GM18907 (cell line): ENCODE data around the gene ELFN1.

Source experiments
- ATAC-seq: cut with Tn5 transposase; IDR thresholded peaks from one replicate; pipeline ENCODE4 v1.9.1; 2021; ENCODE audit warnings: mild to moderate bottlenecking, moderate library complexity; ENCODE audit not compliant: unreplicated experiment

Gene ELFN1

DNA sequence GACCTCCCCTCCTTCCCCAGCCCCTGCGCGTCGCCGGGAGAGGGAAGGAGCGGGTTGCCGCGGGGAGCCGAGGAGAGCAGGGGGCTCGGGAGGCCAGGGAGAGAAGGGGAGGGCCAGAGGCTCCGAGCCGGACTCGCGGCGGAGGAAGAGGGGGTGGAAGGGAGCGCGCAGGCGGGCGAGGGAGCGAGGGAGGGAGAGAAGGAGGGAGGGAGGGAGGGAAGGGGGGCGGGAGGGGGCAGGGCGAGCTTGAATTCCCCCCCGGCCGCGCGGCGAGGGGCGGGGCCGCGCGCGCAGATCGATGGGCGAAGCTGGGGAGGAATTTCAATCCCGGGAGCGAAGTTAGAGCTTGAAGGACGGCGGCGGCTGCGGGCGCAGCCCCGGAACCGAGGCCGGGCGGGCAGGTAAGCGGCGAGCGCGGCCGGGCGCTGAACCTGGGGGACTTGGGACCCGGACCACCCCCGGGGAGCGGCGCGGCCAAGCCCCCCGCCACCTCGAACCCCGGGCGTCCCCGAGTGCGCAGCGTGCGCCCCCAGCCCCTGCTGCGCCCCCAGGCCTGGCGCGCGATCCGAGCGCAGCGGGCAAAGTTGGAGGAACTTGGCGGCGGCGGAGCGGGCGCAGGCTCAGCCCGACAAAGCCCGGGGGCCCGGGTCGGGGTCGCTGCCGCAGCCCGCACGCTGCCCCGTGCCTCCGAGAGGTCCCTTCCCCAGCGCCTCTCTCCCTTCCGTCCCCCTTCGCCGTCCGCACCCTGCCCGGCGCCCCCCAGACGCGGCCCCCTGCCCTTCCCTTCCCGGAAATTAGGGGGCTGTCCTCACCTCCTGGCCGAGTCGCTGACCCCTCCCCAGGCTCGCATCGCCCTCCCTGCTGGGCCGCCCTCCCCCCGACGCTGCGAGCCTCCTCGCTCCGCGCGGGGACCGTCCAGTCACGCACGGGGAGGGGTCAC, at the start of gene ELFN1:
ELFN1 (plus strand) TSS at position 324 of the 940 bp plus-strand sequence. CDS start 74,320 bp downstream, outside the sequence.
- ATAC-seq, result no peak

- no peak for ATAC-seq
Observed at GRCh38 chr7:1620835-1621234, 49.2 kb upstream of the ELFN1 start.

DNA sequence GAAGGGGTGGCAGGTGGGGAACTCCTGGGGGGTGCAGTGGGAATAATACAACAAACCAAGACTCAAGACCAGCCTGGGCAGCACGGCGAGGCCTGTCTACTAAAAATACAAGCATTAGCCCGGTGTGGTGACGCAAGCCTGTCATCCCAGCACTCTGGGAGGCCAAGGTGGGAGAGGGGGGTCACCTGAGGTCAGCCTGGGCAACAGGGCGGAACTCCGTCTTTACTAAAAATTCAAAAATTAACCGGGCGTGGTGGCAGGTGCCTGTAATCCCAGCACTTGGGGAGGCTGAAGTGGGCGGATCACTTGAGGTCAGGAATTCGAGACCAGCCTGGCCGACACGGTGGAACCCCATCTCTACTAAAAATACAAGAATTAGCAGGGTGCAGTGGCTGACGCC, 48.4 kb upstream of the ELFN1 start:
- no peak for ATAC-seq

DNA sequence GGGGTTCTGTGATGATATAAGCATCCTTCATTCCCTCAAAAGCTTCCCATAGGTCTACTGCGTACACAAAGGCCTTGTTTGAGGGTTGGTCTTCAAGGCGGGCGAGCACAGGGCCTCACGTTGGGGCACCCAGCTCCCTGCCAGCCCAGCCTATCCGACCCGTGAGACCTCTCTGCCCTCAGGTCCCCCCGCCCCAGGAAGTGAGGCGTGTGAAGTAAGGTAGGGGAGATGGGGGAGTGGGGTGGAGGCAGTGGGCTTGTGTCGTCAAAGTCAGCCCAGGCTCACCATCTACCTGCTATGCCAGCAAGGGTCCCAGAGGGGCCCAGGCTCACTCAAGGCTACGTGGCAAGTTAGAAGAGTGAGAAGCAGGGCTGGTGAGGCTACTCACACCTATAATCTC, 47.6 kb upstream of the ELFN1 start:
- no peak for ATAC-seq

DNA sequence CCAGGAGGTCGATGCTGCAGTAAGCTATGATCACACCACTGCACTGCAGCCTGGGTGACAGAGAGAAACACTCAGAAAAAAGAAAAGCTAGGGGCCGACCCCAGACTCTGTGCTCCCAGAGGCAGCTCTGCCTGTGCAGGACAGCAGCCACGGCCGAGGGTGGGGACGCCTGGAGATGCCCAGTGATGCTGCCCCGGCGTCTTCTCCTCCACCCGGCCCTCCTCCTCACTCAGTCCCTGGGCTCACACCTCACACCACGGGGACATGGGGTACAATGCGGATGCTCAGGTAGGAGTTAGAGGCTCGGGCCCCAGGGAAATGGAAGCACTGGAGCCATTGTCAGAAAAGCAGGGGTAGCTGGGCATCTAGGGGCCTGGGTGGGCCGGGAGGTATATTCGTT, 46.3 kb upstream of the ELFN1 start:
- no peak for ATAC-seq

DNA sequence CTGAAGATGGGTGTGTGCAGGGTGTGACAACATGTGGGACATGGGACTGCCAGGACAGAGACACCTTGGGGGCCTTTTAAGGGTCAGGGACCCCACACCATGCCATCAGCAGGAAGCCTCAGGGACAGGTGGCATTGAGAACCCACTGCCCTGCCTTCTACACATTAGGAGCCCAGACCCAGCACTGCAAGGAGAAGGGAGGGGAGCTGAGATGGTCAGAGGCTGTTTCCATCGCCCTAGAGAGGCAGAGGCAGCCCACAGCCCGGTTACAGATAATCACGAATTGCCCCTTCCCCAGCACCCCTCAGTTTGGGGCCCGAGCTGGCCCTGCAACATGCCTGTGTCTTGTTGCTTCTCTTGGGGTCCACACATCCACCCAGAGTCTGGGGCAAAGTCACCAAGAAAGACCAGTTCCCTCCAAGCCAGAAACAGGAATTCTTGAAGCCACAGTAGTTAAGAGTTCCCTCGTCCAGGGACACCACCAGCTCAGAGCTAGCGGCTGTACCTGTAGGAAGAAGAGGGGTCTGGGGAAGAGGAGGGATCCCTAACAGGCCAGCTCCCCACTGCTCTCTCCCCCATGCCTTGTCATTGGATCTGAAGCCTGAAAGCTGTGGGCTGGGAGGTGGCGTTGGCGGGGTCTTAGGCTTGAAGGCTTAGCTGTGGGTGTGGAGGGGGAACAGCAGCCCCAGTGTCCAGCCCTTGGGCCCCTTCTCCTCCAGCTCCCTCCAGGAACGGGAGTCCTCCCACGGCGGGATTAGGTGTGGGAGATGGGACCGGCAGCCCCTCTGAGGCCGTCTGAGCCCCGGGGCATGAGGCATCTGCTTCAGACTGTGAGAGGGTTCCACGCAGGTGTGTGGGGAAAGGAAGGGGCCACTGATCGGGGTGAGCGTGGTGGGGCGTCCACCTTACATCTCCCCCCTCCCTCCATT, 44.8 kb upstream of the ELFN1 start:
- no peak for ATAC-seq

DNA sequence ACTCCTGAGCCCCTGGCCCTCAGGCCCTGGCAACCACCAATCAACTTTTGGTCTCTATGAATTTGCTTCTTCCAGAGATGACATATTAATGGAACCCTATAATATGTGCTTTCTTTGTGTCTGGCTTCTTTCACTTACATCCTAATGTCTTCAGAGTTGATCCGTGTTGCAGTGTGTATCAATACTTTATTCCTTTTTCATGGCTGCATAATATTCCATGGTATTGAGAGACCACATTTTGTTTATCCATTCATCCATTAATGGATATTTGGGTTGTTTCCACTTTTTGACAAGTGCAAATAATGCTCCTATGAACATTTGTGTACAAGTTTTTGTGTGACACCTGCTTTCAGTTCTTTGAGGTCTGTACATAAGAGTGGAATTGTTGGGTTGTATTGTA, 43.3 kb upstream of the ELFN1 start:
- ATAC-seq, result no peak

DNA sequence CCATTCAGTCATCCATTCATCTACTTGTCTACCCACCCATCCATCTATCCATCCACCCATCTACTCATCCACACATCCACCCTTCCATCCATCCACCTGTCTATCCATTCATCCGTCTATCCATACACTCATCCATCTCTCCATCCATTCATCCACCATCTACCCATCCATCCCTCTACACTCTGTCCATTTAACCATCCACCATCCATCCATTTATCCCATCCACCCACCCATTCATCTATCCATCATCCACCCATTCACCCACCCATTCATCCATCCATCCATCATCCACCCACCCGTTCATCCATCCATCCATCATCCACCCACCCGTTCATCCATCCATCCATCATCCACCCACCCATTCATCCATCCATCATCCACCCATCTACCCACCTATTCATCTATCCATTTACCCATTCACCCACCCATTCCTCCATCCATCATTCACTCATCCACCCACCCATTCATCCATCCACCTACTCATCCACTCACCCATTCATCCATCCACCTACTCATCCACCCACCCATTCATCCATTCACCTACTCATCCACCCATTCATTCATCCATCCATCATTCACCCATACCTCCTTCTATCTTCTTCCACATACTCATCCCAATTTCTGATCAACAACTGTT, 39.3 kb upstream of the ELFN1 start:
- ATAC-seq, result no peak

- ATAC-seq, result no peak
Observed at GRCh38 chr7:1631678-1632077, 38.4 kb upstream of the ELFN1 start.

DNA sequence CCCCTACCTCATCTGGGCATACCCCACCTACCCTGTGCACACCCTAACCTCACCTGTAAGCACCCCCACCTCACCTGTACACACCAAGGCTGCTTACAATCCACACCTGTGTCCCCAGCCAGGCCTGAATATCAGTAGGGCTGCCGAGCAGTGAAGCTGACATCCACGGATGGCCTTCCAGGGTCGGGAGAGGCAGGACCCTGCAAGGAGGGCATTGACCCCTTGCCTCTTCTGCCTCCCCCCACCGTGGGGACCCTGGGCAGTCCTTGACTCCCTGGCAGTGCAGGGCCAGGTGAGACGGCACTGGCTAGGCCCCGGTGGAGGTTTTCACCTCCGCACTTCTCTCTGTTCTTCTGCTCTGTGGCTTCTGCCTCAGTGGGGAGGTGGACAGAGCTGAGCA, 37.6 kb upstream of the ELFN1 start:
- ATAC-seq, result no peak

- ATAC-seq, result no peak
Observed at GRCh38 chr7:1632916-1633785, 36.9 kb upstream of the ELFN1 start.

- ATAC-seq, result no peak
Observed at GRCh38 chr7:1635401-1635800, 34.7 kb upstream of the ELFN1 start.

DNA sequence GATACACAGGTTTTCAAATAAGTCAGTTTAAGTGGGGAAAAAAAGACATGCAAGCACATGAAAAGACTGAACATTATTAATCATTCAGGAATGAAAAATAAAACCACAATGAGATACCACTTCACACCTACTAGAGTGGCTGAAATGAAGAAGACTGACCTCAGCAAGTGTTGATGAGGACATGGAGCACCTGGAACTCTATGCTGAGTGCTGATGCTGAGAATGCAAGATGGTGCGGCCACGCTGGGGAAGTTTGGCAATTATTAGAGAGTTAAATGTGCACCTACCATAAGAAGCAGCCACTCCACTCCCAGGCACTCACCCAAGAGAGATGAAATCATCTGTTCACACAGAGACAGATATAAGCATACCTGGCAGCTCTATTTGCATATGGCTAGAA, 32.9 kb upstream of the ELFN1 start:
- no peak for ATAC-seq

DNA sequence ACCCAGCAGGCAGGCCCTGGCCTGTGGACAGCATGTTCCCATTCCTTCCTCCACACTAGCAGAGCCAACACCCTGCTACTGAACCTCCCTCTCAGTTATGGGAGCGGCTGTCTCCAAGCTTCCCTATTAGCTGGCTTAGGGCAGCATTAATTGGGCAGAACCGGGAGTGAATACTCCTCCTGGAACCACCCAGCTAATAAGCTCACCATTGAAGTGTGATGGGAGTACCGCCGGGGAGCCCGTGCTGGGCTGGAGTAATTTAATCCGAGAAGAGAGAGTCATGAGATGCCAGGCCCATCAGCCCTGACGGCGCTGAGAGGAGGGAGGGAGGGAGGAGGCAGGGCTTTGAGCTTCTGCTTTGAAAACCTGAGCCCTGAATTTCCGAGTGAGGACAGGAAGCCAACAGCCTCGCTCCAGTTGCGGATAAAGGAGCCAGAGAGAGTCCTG, 31.8 kb upstream of the ELFN1 start:
- no peak for ATAC-seq

GRCh38 chr7:1639071-1639470, 31.0 kb upstream of the ELFN1 start:
- no peak for ATAC-seq

DNA sequence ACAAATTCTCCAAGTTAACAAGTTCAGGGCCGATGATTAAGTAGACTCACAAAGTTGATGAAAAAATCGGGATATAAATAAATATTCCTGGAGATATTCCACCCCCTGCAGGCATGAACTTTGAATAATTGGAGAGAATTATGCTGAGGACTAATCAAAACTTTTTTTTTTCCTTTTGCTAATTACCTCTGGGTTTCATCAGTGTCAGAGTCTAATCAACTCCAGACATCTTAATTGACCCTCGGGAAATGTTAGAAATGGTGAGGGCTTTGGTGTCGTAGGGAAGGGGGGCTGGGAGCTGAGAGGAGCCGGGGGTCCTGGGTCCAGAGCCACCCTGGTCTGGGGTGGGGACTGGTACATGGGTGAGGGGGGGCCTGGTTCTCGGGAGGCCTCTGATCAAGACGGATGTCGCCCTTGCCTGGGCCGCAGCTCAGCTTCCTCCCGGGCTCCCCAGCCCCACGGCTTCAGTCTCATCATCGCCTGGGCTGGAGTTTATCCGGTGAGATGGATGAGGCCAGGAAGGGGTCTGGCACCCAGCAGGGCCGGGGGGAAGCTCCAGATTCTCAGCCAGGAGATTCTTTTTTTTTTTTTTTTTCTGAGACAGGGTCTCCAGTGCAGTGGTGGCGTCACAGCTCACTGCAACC, 30.4 kb upstream of the ELFN1 start:
- no peak for ATAC-seq

- no peak for ATAC-seq
Observed at GRCh38 chr7:1640376-1641172, 29.5 kb upstream of the ELFN1 start.

DNA sequence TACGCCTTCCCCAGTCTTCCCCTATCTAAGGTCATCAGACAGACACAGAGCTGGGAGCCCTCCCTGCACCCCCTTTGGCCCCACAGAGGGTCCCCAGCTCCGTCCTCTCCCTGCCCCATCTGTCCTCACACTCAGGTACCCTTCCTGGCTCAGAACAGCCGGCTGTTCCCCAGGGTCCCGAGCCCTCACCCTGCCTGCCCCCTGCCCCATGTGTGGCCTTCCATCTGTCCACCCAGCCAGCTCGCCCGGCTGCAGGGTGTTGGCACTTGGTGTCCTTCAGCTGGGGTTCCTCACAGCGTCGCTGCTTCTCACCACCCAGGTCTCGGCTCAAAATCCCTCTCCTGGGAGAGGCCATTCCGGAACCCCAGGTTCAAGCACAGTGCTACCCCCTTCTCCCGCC, 28.9 kb upstream of the ELFN1 start:
- ATAC-seq, result no peak
